A549 treated with AZD9567 at 1 μM for 4 hours (cell line): Measurements from ENCODE around the gene F3. TPM values are rescaled to one million over a fixed set of nuclear protein-coding genes. Genes with fewer than 3 reads are reported as not detected.

Experiments
- total RNA-seq: library from RNA; stranded (reverse); fragments of 200-300 nt; extraction: Qiagen RNA extraction; gene quantifications from 5 replicates; pipeline ENCODE4 v1.2.3, GENCODE V29; 2022; ENCODE audit not compliant: insufficient read depth

F3 gene
- total RNA-seq: 3.3 to 8.2 TPM (median 4.3 TPM) in 5 replicates

GRCh38 chr1:94541246-94542087 lies at the start of gene F3:
TSS of gene F3 (minus strand) at chr1:94541759. CDS start at chr1:94541636, 123 bp downstream.

Other genes starting within 250 kb of the F3 start
- 22.1 to 26.3 TPM (median 24.6 TPM) in 5 replicates for gene ABCD3, start 123.4 kb downstream of the F3 start, total RNA-seq